ENCODE results near the gene CSRNP3.

CSRNP3 gene

DNA sequence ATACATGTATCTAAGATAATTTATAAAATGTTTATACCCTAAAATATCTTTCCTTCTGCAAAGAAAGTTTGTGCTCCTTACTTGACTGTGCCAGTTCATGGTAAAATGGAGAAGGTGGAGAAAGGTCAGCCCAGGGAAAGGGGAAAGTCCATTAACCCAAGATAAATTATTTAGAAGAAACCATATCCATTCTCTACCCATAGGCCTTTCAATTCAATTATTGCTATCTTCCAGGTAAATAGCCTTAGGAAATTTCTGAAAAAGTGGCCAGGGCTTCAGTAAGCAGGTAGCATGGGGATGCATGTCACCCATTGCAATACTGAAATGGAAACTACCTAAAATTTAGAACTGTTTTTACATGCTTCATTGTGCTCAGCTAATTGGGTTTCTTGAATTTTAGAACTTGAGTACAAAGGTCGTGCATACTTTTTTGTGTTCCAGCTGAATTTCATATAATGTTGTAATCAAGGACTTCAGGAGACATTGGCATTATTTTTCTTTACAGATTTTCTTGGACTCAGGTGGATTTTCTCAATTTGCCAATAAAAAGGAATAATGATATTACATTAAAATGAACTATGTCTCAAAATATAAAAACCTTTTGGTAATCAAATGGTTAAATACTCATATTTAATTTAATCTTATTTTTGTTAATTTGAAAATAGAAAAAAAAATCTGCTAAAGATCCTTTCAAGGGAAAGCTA, 124.9 kb downstream of the CSRNP3 start:
- no peak for DNase-seq

- DNase-seq, result peak; percentile 42
Measured at GRCh38 chr2:165594935-165595255, 125.4 kb downstream of the CSRNP3 start.

- no peak for DNase-seq
Measured at GRCh38 chr2:165596788-165597187, 127.3 kb downstream of the CSRNP3 start.

- DNase-seq, result no peak
Measured at GRCh38 chr2:165601065-165601830, 131.8 kb downstream of the CSRNP3 start.

GRCh38 chr2:165601928-165602521, 132.5 kb downstream of the CSRNP3 start:
- peak; percentile 25 for DNase-seq

GRCh38 chr2:165609672-165610071, 140.2 kb downstream of the CSRNP3 start:
- DNase-seq, result no peak

- DNase-seq, result no peak
Measured at GRCh38 chr2:165610591-165611029, 141.1 kb downstream of the CSRNP3 start.

DNA sequence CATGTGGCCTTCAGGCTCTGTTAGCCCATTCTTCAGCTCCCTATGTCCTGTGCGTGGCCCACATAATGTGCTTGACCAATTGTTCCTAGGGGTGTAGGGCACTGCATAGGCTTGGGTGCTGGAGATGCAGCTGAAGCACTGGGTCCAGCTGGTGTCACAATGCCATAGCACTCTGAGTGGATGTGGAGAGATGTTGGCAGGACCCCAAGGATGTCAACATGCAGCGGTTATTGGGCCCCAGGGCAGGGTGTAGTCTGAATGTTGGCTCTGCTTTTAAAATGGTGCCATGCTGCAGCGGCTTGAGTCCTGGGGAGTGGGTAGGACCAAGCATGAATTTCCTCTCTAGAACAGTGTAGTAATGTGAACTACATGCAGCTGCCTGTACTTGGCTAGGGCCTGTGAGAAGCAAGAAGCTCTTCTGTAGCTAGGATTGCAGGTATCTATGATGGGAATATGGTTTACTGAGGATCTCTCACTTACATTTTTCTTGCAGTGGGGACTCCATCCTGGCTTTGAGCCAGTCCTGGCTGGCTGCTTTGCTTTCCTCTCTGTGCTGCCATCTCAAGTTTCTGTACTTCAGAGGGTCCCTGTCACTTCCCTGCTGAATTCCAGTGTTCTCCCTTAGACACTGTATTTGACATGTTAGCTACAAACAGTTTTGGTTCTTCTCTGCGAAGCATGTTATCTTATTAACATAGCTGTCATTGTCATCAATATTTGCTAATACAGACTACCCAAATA, 148.4 kb downstream of the CSRNP3 start:
- no peak for DNase-seq

- no peak for DNase-seq
Measured at GRCh38 chr2:165618806-165619205, 149.3 kb downstream of the CSRNP3 start.

DNA sequence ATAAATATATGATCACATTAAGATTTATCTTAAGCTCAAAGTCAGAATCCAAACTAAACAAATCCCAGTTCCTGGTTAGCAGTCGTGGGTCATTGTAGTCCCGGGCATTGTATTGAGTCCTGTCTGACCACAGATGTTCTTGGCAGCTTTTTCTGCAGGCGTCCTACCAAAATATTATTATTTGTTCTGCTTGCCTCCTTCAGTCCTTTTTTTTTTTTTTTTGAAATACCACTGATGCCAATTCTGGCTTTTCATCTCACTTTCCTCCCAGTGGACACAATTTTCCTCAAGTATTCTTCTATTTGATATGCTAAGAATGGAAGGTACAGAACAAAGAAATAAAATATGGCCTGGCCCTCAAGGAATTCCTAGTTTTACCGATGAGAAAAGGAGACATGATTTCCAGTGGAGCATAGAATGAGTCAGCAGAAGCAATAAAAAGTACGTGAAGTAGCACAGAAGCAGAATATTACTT, 151.6 kb downstream of the CSRNP3 start:
- peak; percentile 77 for DNase-seq

DNA sequence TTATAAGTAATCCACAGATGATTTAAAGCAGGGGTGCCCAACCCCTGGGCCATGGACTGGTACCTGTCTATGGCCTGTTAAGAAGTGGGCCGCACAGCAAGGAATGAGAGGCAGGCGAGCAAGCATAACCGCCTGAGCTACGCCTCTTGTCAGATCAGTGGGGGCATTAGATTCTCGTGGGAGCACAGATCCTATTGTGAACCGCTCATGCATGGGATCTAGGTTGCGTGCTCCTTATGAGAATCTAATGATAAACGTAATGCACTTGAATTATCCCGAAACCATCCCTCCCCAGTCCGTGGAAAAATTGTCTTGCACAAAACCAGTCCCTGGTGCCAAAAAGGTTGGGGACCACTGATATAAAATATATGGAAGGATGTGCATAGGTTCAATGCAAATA, 153.7 kb downstream of the CSRNP3 start:
- no peak for DNase-seq

DNA sequence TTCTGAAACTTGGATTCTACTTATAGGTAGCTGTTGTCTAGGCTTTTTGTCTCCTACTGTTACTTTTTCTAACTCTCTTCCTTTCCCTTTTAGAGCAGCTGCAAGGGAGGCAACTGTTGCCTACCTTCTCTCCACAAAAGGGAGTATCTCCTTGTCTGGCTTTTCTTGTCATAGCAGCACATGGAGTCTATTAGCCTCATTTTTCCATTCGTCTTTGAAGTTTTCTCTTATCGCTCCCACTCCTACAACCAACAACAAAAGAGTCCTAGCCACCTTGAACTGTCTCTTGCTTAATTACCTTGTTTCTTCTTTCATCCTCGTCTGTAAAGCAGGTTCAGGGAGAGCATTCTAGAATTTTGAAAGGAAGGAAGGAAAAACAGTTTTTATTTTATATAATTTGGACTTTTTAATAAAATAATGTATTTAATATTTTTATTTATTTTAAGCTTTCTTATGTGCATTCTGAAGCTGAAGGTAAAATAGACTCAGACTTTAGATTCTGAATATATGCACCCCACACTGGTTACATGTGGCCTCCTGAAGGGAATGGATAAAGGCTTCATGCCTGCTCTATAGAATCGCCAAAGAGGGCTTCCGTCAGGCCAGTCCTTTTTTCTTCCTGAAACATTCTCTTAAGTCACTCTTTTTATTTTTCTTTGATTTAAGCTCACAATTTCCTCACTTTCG, 154.4 kb downstream of the CSRNP3 start:
- DNase-seq, result no peak

GRCh38 chr2:165624470-165624800, 154.9 kb downstream of the CSRNP3 start:
- no peak for DNase-seq

- peak; percentile 29 for DNase-seq
Measured at GRCh38 chr2:165627470-165627869, 158.0 kb downstream of the CSRNP3 start.

DNA sequence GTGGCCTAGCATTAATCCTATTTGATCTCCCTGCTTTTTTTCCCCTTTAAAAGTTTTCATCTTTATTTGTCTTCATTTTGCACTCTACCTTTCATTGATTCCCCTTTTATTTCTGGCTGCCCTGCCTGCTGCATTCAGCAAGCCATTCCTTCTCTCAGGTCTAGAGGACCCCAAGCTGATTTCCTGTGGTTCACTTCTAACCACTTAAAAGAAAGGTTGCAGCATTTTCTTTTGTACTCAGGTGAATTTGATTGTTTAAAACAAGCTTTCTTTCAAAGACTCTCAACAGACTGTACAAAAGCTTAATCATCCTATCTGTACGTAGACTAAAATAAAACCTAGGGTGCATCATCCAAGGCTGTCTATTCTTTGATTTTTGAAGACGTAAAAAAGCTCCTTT, 160.3 kb downstream of the CSRNP3 start:
- no peak for DNase-seq

DNA sequence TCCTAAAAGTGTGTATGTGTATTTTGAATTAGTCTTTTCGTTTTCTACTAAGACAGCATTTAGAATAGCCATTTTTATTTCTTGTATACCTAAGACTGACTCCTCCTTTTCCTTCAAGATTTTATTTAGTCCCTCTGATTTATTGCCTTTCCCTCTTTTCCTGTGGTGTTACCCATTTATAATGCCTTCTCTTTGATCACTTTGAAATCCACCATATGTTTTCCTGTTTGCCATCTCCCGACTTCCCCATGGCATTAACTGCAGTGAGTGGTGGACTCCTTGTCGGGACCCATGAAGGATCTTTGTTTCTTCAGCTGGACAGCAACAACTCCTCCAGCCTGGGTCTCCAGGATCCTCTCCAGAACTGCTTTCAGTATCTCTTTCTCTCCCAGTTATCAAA, 160.7 kb downstream of the CSRNP3 start:
- DNase-seq, result no peak

DNA sequence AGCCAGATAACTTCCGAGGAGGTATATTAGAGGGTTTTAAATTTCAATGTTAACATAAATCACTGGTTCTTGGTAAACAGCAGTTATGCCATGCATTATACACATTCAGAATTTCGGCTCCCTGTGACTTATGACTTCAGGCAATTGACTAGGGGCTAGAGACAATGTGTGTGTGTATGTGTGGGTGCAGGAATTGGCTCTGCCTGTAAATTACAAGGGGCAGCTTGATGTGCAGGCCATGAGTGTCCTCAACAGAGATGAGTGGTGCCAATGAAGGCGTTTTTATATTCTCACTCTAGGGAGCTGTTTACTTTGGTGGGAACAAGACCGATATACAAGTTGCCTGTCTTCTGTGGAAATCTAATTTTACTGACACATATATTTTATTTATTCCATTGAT, 161.6 kb downstream of the CSRNP3 start:
- no peak for DNase-seq

- no peak for DNase-seq
Measured at GRCh38 chr2:165632594-165632993, 163.1 kb downstream of the CSRNP3 start.

- no peak for DNase-seq
Measured at GRCh38 chr2:165633431-165633830, 163.9 kb downstream of the CSRNP3 start.

GRCh38 chr2:165634282-165634681, 164.8 kb downstream of the CSRNP3 start:
- no peak for DNase-seq

DNA sequence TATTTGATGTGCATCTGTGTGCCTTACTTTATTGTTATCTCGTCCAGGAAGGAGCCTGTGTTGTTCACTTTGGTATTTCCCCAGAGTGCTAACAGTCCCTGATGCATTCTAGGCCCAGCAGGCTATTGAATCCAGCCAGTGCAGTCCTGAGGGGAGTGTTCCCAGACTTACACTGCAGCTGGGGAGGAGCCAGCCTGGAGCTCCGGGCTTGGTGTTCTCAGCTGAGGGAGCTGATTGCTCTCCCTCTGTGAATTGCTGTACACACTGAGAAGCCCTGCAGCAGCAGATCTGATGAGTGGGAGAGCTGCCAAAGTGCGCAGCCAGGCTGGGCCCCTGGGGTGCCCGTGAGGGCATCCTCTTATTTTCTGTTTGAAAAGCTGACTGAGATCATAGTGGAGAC, 165.4 kb downstream of the CSRNP3 start:
- DNase-seq, result no peak

- no peak for DNase-seq
Measured at GRCh38 chr2:165635532-165635931, 166.0 kb downstream of the CSRNP3 start.

GRCh38 chr2:165636959-165637358, 167.5 kb downstream of the CSRNP3 start:
- no peak for DNase-seq

Measured in kidney glomerular epithelial cell (primary cell).